Suprapubic skin (tissue), 4 donors: ENCODE results near the gene EDAR. TPM values are rescaled to one million over a fixed set of nuclear protein-coding genes. Genes with fewer than 3 reads are reported as not detected.

Source experiments
- DNase-seq, 2 donors: peaks; one replicate each; pipeline ENCODE4 v3.0.0-alpha.2; 2019; ENCODE audit warnings: low spot score in 2 of 2
- H3K27ac ChIP-seq: fragments of 200-600 bp; sonication (generic); one replicate; pipeline ENCODE4 v1.5.1; 2019
- H3K27me3 ChIP-seq: fragments of 200-600 bp; sonication (generic); one replicate; pipeline ENCODE4 v1.5.1; 2019
- H3K36me3 ChIP-seq: fragments of 200-600 bp; sonication (generic); one replicate; pipeline ENCODE4 v1.5.1; 2019
- H3K4me1 ChIP-seq: fragments of 200-600 bp; sonication (generic); one replicate; pipeline ENCODE4 v1.5.1; 2019
- H3K4me3 ChIP-seq: fragments of 200-600 bp; sonication (generic); one replicate; pipeline ENCODE4 v1.5.1; 2019; ENCODE audit warnings: mild to moderate bottlenecking
- H3K9me3 ChIP-seq: fragments of 200-600 bp; sonication (generic); one replicate; pipeline ENCODE4 v1.5.1; 2019
- CTCF ChIP-seq, 2 donors: fragments of 200-600 bp in 1 of 2; fragments of 450-650 bp in 1 of 2; sonication (generic) in 1 of 2; IDR thresholded peaks; one replicate each; pipeline ENCODE4 v1.5.1; 2016 to 2019; ENCODE audit warnings: antibody characterized with exemption in 2 of 2, mild to moderate bottlenecking in 1 of 2, moderate library complexity in 1 of 2
- EP300 ChIP-seq: sonication (generic); formaldehyde crosslinking; IDR thresholded peaks from one replicate; pipeline ENCODE4 v1.6.1; 2017; ENCODE audit warnings: antibody characterized with exemption
- POLR2A ChIP-seq, 2 donors: fragments of 450-650 bp; IDR thresholded peaks; one replicate each; pipeline ENCODE4 v1.6.1; 2017; ENCODE audit warnings: antibody characterized with exemption in 2 of 2, mild to moderate bottlenecking in 2 of 2, moderate library complexity in 2 of 2
- POLR2AphosphoS5 ChIP-seq, 3 donors: sonication (generic); formaldehyde crosslinking; IDR thresholded peaks; one replicate each; pipeline ENCODE4 v1.6.1; 2017; ENCODE audit warnings: antibody characterized with exemption in 3 of 3
- WGBS: methylation state at CpG from one replicate; pipeline ENCODE4 v1.1.5; 2018; 5-methylcytosine and 5-hydroxymethylcytosine counted together
- total RNA-seq, 4 donors: library from RNA; depleted of rRNA; stranded (reverse); fragments of >200 nt; gene quantifications; one replicate each; pipeline ENCODE4 v1.1.0, GENCODE V29; 2016

Gene EDAR
- total RNA-seq, 4 donors from 2014 or later: 1.5 to 4.3 (median 2.2) TPM

- Histone ChIP-seq H3K9me3 (no peaks in the 10 kb centered on the region), H3K27ac (no peak overlapping the region), H3K27me3 (no peaks in the 10 kb centered on the region), H3K4me1 (no peaks in the 10 kb centered on the region), H3K4me3 (no peak overlapping the region), H3K36me3 (no peaks in the 10 kb centered on the region)
- no peak for TF ChIP-seq EP300
- TF ChIP-seq POLR2AphosphoS5 (IDR thresholded peaks at IDR 0.05): no peak
- TF ChIP-seq CTCF (IDR thresholded peaks at IDR 0.05): no peak
- TF ChIP-seq POLR2A (IDR thresholded peaks at IDR 0.05): no peak
- DNase-seq: no peak
- WGBS: 93% methylated on average over 7 of the region's 8 CpGs
Observed at GRCh38 chr2:109014476-109014875, 25.5 kb upstream of the EDAR start.

GRCh38 chr2:109013051-109013450 lies 24.0 kb upstream of the EDAR start:
- WGBS: 89% methylated on average over 5 of the region's 5 CpGs
- Histone ChIP-seq H3K4me1 (no peaks in the 10 kb centered on the region), H3K36me3 (no peaks in the 10 kb centered on the region), H3K27me3 (no peaks in the 10 kb centered on the region), H3K27ac (no peak overlapping the region), H3K9me3 (no peaks in the 10 kb centered on the region), H3K4me3 (no peak overlapping the region)
- DNase-seq: no peak
- TF ChIP-seq POLR2A (IDR thresholded peaks at IDR 0.05): no peak
- TF ChIP-seq EP300: no peak
- no peak for TF ChIP-seq CTCF (IDR thresholded peaks at IDR 0.05)
- no peak for TF ChIP-seq POLR2AphosphoS5 (IDR thresholded peaks at IDR 0.05)

- Histone ChIP-seq H3K4me1 (no peaks in the 10 kb centered on the region), H3K4me3 (no peak overlapping the region), H3K27ac (no peak overlapping the region), H3K27me3 (no peaks in the 10 kb centered on the region), H3K36me3 (no peaks in the 10 kb centered on the region), H3K9me3 (no peaks in the 10 kb centered on the region)
- TF ChIP-seq CTCF (IDR thresholded peaks at IDR 0.05) (no peak), POLR2A (IDR thresholded peaks at IDR 0.05) (no peak), POLR2AphosphoS5 (IDR thresholded peaks at IDR 0.05) (no peak), EP300 (no peak)
- 67% methylated on average over 9 of the region's 9 CpGs for WGBS
- DNase-seq: no peak
Observed at GRCh38 chr2:109009920-109010610, 21.0 kb upstream of the EDAR start.

- H3K4me1 ChIP-seq: no peaks in the 10 kb centered on the region
- no peaks in the 10 kb centered on the region for H3K36me3 ChIP-seq
- no peak for TF ChIP-seq POLR2AphosphoS5 (IDR thresholded peaks at IDR 0.05)
- no peak for TF ChIP-seq CTCF (IDR thresholded peaks at IDR 0.05)
- no peak for TF ChIP-seq EP300
- TF ChIP-seq POLR2A (IDR thresholded peaks at IDR 0.05): no peak
- DNase-seq: no peak
- 84% methylated on average over 4 of the region's 4 CpGs for WGBS
- H3K9me3 ChIP-seq: no peaks in the 10 kb centered on the region
- H3K27ac ChIP-seq: no peak overlapping the region
- H3K27me3 ChIP-seq: no peaks in the 10 kb centered on the region
- no peak overlapping the region for H3K4me3 ChIP-seq
Observed at GRCh38 chr2:109006971-109007370, 18.0 kb upstream of the EDAR start.

GRCh38 chr2:109005686-109006204 lies 16.7 kb upstream of the EDAR start:
- no peak overlapping the region for H3K27ac ChIP-seq
- H3K36me3 ChIP-seq: no peaks in the 10 kb centered on the region
- no peak for DNase-seq
- no peaks in the 10 kb centered on the region for H3K27me3 ChIP-seq
- WGBS: 81% methylated on average over 20 of the region's 20 CpGs
- no peak overlapping the region for H3K4me3 ChIP-seq
- H3K9me3 ChIP-seq: no peaks in the 10 kb centered on the region
- H3K4me1 ChIP-seq: no peaks in the 10 kb centered on the region
- TF ChIP-seq EP300: no peak
- no peak for TF ChIP-seq POLR2AphosphoS5 (IDR thresholded peaks at IDR 0.05)
- TF ChIP-seq CTCF (IDR thresholded peaks at IDR 0.05): no peak
- TF ChIP-seq POLR2A (IDR thresholded peaks at IDR 0.05): no peak
